Hepatocyte (in vitro differentiated cells): ENCODE results near the gene PKN3.

Experiments
- EZH2phosphoT487 ChIP-seq: fragments of 200-600 bp; sonication (generic); IDR thresholded peaks from one replicate; pipeline ENCODE4 v1.6.1; 2018; ENCODE audit warnings: antibody characterized with exemption, mild to moderate bottlenecking, low read depth, moderate library complexity; ENCODE audit not compliant: unreplicated experiment, severe bottlenecking
- TF ChIP-seq, protein P1 (sequence below): fragments of 200-600 bp; sonication (generic); IDR thresholded peaks from 2 replicates; pipeline ENCODE4 v1.5.1; 2016; ENCODE audit warnings: antibody characterized with exemption, mild to moderate bottlenecking; ENCODE audit not compliant: poor library complexity

- no peak for TF ChIP-seq EZH2phosphoT487
- TF ChIP-seq, protein P1, sequence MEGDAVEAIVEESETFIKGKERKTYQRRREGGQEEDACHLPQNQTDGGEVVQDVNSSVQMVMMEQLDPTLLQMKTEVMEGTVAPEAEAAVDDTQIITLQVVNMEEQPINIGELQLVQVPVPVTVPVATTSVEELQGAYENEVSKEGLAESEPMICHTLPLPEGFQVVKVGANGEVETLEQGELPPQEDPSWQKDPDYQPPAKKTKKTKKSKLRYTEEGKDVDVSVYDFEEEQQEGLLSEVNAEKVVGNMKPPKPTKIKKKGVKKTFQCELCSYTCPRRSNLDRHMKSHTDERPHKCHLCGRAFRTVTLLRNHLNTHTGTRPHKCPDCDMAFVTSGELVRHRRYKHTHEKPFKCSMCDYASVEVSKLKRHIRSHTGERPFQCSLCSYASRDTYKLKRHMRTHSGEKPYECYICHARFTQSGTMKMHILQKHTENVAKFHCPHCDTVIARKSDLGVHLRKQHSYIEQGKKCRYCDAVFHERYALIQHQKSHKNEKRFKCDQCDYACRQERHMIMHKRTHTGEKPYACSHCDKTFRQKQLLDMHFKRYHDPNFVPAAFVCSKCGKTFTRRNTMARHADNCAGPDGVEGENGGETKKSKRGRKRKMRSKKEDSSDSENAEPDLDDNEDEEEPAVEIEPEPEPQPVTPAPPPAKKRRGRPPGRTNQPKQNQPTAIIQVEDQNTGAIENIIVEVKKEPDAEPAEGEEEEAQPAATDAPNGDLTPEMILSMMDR = no peak
Measured at GRCh38 chr9:128728298-128728697, 26.0 kb downstream of the PKN3 start.
